ENCODE data around the gene NCKAP5. TPM values are rescaled to one million over a fixed set of nuclear protein-coding genes. Genes with fewer than 3 reads are reported as not detected.

The NCKAP5 gene
- total and polyA plus RNA-seq, 9 of the 15 experiments (the other 6 are each of a cell fraction or from before 2014, with no cell fraction given) = not detected

GRCh38 chr2:133317178-133317577 lies 251.1 kb downstream of the NCKAP5 start:
- no peaks in the 10 kb centered on the region for H4K20me1 ChIP-seq (replicated peaks; ENCODE audit: control insufficient read depth, insufficient read depth, low read length)
- DNase-seq (ENCODE audit: extremely low read depth in 1 of 4, low spot score in 3 of 4) = no peak
- ChIA-PET CTCF (ENCODE audit: low intra/inter-chr PET ratio) (no interaction called here), POLR2A (no interaction called here)
- H3K36me3 ChIP-seq (ENCODE audit: control insufficient read depth, insufficient read depth, low read length) = no peaks in the 10 kb centered on the region
- no peaks in the 10 kb centered on the region for H3K9me3 ChIP-seq (replicated peaks; ENCODE audit: control insufficient read depth, insufficient read depth, low read depth, low read length)
- no peaks in the 10 kb centered on the region for H3K9me1 ChIP-seq (ENCODE audit: control insufficient read depth, insufficient read depth, low read length)
- H3K79me2 ChIP-seq (ENCODE audit: control insufficient read depth, insufficient read depth, low read length) = no peaks in the 10 kb centered on the region
- no peaks in the 10 kb centered on the region for H3K4me1 ChIP-seq (replicated peaks in 1 of 2; ENCODE audit: control insufficient read depth in 2 of 2, insufficient read depth in 2 of 2, low read length in 2 of 2)
- no peak for ATAC-seq
- H3K4me3 ChIP-seq = no peak overlapping the region
- H3K27ac ChIP-seq (ENCODE audit: extremely low read depth, low read depth, low read length) = no peak overlapping the region
- WGBS (ENCODE audit: insufficient coverage, low coverage, missing lambda C conversion rate) = 0% methylated on average over 3 of the region's 3 CpGs
- in situ Hi-C loops (cut with MboI) = no loop called here
- BruUV-seq (replicated peaks) = no TSS peak
- intact Hi-C loops (cut with micrococcal nuclease) = no loop called here
- no peaks in the 10 kb centered on the region for H3K27me3 ChIP-seq (ENCODE audit: control insufficient read depth in 2 of 2, insufficient read depth in 2 of 2, low read length in 2 of 2)
- TF ChIP-seq MXI1 (IDR thresholded peaks at IDR 0.05; ENCODE audit: low read depth, low read length) (no peak), NR2F6 (CRISPR knock-in tag; IDR thresholded peaks at IDR 0.05) (no peak), ZNF12 (CRISPR knock-in tag; IDR thresholded peaks at IDR 0.05) (no peak), RNF2 (IDR thresholded peaks at IDR 0.05) (no peak), BRD4 (IDR thresholded peaks at IDR 0.05) (no peak), SMARCC2 (IDR thresholded peaks at IDR 0.05; ENCODE audit: low read depth) (no peak), HNRNPUL1 (IDR thresholded peaks at IDR 0.05; ENCODE audit: low read length) (no peak), HDAC1 (IDR thresholded peaks at IDR 0.05) (no peak), ZBTB17 (CRISPR knock-in tag; IDR thresholded peaks at IDR 0.05) (no peak), GTF2F1 (IDR thresholded peaks at IDR 0.05; ENCODE audit: low read depth, low read length) (no peak), ARID3B (CRISPR knock-in tag; IDR thresholded peaks at IDR 0.05; ENCODE audit: borderline replicate concordance) (no peak)
- H2AFZ ChIP-seq (ENCODE audit: low read depth, low read length) = no peak overlapping the region
- H3K4me2 ChIP-seq (ENCODE audit: insufficient read depth, low read length) = no peak overlapping the region
- H3K9ac ChIP-seq (ENCODE audit: insufficient read depth in 1 of 2, low read depth in 2 of 2, low read length in 2 of 2) = no peak overlapping the region
- no peak for FAIRE-seq

All from K562 (cell line).